ENCODE results near the gene RBKS. TPM values are rescaled to one million over a fixed set of nuclear protein-coding genes. Genes with fewer than 3 reads are reported as not detected.

The RBKS gene
- total and polyA plus RNA-seq, 2 of the 8 experiments (the other 6 are each of a cell fraction or from before 2014, with no cell fraction given) = 1.1 to 1.5 TPM

GRCh38 chr2:27830656-27831055 lies 59.5 kb downstream of the RBKS start:
- Histone ChIP-seq H3K79me2 (ENCODE audit: control insufficient read depth in 1 of 2, insufficient read depth in 2 of 2, low read length in 2 of 2) (no peaks in the 10 kb centered on the region), H2AFZ (ENCODE audit: low read length) (no peak overlapping the region), H3K4ac (replicated peaks; ENCODE audit: insufficient read length, low read depth, low read length) (no peak overlapping the region), H3K23ac (ENCODE audit: insufficient read length) (no peak overlapping the region), H3K27ac (ENCODE audit: low read depth, low read length) (no peak overlapping the region), H3K56ac (replicated peaks; ENCODE audit: insufficient read length, low read depth, low read length) (no peak overlapping the region), H3K79me1 (ENCODE audit: low read depth, low read length) (no peaks in the 10 kb centered on the region), H2BK20ac (ENCODE audit: low read length) (no peak overlapping the region), H2BK15ac (ENCODE audit: low read length) (no peak overlapping the region), H3K9me3 (ENCODE audit: insufficient read depth in 2 of 2, low read depth in 1 of 2, low read length in 1 of 2) (no peaks in the 10 kb centered on the region), H3K9ac (replicated peaks in 1 of 4; ENCODE audit: extremely low read depth in 1 of 4, low read depth in 3 of 4, low read length in 3 of 4) (no peak overlapping the region), H3K27me3 (replicated peaks in 1 of 4; ENCODE audit: control insufficient read depth in 3 of 4, extremely low read depth in 1 of 4, insufficient read depth in 3 of 4, low read length in 3 of 4) (no peaks in the 10 kb centered on the region), H3K4me1 (replicated peaks in 1 of 4; ENCODE audit: control insufficient read depth in 3 of 4, insufficient read depth in 4 of 4, low read length in 3 of 4) (no peaks in the 10 kb centered on the region; a peak in 1 of 7 replicates), H3K4me2 (ENCODE audit: insufficient read depth in 1 of 2, low read depth in 2 of 2, low read length in 2 of 2) (no peak overlapping the region), H3K18ac (ENCODE audit: extremely low read depth, low read length) (no peak overlapping the region), H4K5ac (ENCODE audit: insufficient read length, low read depth, low read length) (no peak overlapping the region), H3K14ac (ENCODE audit: insufficient read length) (no peak overlapping the region), H3K23me2 (ENCODE audit: low read depth, low read length) (no peaks in the 10 kb centered on the region), H4K20me1 (replicated peaks in 1 of 2; ENCODE audit: control insufficient read depth in 1 of 2, insufficient read depth in 2 of 2, low read length in 2 of 2) (no peaks in the 10 kb centered on the region), H2BK12ac (ENCODE audit: low read depth, low read length) (no peak overlapping the region), H3K4me3 (ENCODE audit: extremely low read depth in 1 of 4, insufficient read depth in 2 of 4, low read depth in 3 of 4, low read length in 4 of 4) (no peak overlapping the region), H2BK5ac (ENCODE audit: low read depth, low read length) (no peak overlapping the region), H2BK120ac (replicated peaks; ENCODE audit: low read depth, low read length) (no peak overlapping the region), H2AK5ac (ENCODE audit: low read depth, low read length) (no peak overlapping the region), H4K8ac (ENCODE audit: extremely low read depth, insufficient read depth, low read length) (no peak overlapping the region), H3K36me3 (ENCODE audit: control insufficient read depth in 2 of 4, insufficient read depth in 4 of 4, low read length in 3 of 4) (no peaks in the 10 kb centered on the region), H4K91ac (replicated peaks; ENCODE audit: insufficient read length, low read length) (no peak overlapping the region)
- ChIA-PET CTCF (ENCODE audit: partially characterized antibody) (interaction anchor here (1.2 kb wide), 1 partner anchor 24 kb away, joined by 3 read pairs; no protein-coding TSS in a partner anchor), POLR2A (ENCODE audit: partially characterized antibody) (no interaction called here)
- no peak for DNase-seq (ENCODE audit: low read depth in 1 of 2, low spot score in 2 of 2)
- FAIRE-seq = no peak
- 95% methylated on average over 4 of the region's 4 CpGs; no CpG with 5 or more reads in 1 of the 2 experiments for WGBS, 2 experiments (ENCODE audit: extremely low coverage in 1 of 2, insufficient coverage in 1 of 2, insufficient read length in 1 of 2, insufficient replicate concordance in 2 of 2, low coverage in 1 of 2, low lambda C conversion rate in 2 of 2, missing lambda C conversion rate in 1 of 2)
- TF ChIP-seq FOSL1 (IDR thresholded peaks at IDR 0.05; ENCODE audit: insufficient read depth, low read depth, low read length) (no peak), SIX5 (IDR thresholded peaks at IDR 0.05; ENCODE audit: low read depth, low read length) (no peak), YY1 (IDR thresholded peaks at IDR 0.05; ENCODE audit: low read depth, low read length) (no peak)

All from H1 (cell line).